CD4-positive, alpha-beta T cell treated with Interleukin-15 for 4 hours (primary cell): ENCODE results near the gene CFAP92.
"Not testable (repeated sequence)": the region's sequence is repeated elsewhere in the genome, so short reads cannot be mapped to it uniquely, and the experiment has no call there.

Experiments
- DNase-seq: peaks from one replicate; pipeline ENCODE4 v3.0.0-alpha.2; 2020; ENCODE audit warnings: low spot score

Gene CFAP92

GRCh38 chr3:128889139-128889894, 104.6 kb downstream of the CFAP92 start:
- DNase-seq, result no peak

GRCh38 chr3:128884992-128885391, 108.9 kb downstream of the CFAP92 start:
- no peak for DNase-seq

- no peak for DNase-seq
Measured at GRCh38 chr3:128882719-128883118, 111.2 kb downstream of the CFAP92 start.

- DNase-seq, result no peak
Measured at GRCh38 chr3:128881576-128881975, 112.3 kb downstream of the CFAP92 start.

- DNase-seq, result not testable (repeated sequence)
Measured at GRCh38 chr3:128880455-128880854, 113.4 kb downstream of the CFAP92 start.

- DNase-seq, result no peak
Measured at GRCh38 chr3:128879991-128880390, 113.9 kb downstream of the CFAP92 start.

- DNase-seq, result peak; percentile 98
Measured at GRCh38 chr3:128879125-128879969, 114.5 kb downstream of the CFAP92 start, which contains the start of gene ACAD9. TSS of gene ACAD9 (plus strand) at chr3:128879620. CDS start at chr3:128879692, 72 bp downstream.

- peak; percentile 30 for DNase-seq
Measured at GRCh38 chr3:128878556-128879124, 115.2 kb downstream of the CFAP92 start.

GRCh38 chr3:128878011-128878457, 115.8 kb downstream of the CFAP92 start:
- DNase-seq, result no peak

- DNase-seq, result peak; percentile 56
Measured at GRCh38 chr3:128875556-128876120, 118.2 kb downstream of the CFAP92 start.

GRCh38 chr3:128874481-128875180, 119.2 kb downstream of the CFAP92 start:
- DNase-seq, result no peak

GRCh38 chr3:128873244-128874022, 120.4 kb downstream of the CFAP92 start:
- DNase-seq, result no peak

GRCh38 chr3:128872744-128873143, 121.1 kb downstream of the CFAP92 start:
- no peak for DNase-seq

- DNase-seq, result no peak
Measured at GRCh38 chr3:128872282-128872681, 121.6 kb downstream of the CFAP92 start.

- no peak for DNase-seq
Measured at GRCh38 chr3:128870347-128870746, 123.5 kb downstream of the CFAP92 start.

GRCh38 chr3:128867200-128868125, 126.4 kb downstream of the CFAP92 start:
- no peak for DNase-seq

- DNase-seq, result not testable (repeated sequence)
Measured at GRCh38 chr3:128864849-128865804, 128.7 kb downstream of the CFAP92 start.

GRCh38 chr3:128864351-128864811, 129.5 kb downstream of the CFAP92 start:
- no peak for DNase-seq
